Anterior cingulate cortex (tissue), 58 donors: ENCODE data around the gene SHISA8.
"Not testable (repeated sequence)": the region's sequence is repeated elsewhere in the genome, so short reads cannot be mapped to it uniquely, and the experiment has no call there.

Experiments
- DNase-seq, 58 donors: peaks; one replicate each; lab custom pipeline; 2025; lab: John Stamatoyannopoulos, UW

The SHISA8 gene

GRCh38 chr22:41902016-41902415, 12.9 kb downstream of the SHISA8 start:
- no peak for DNase-seq

GRCh38 chr22:41900652-41901312, 14.1 kb downstream of the SHISA8 start:
- no peak for DNase-seq

- DNase-seq: no peak
These were observed 14.8 kb downstream of the SHISA8 start for GRCh38 chr22:41899992-41900651.

GRCh38 chr22:41899110-41899509, 15.8 kb downstream of the SHISA8 start:
- DNase-seq: no peak

GRCh38 chr22:41898645-41899044, 16.2 kb downstream of the SHISA8 start:
- DNase-seq: no peak

- no peak for DNase-seq
These were observed 21.1 kb downstream of the SHISA8 start for GRCh38 chr22:41893591-41894375.

GRCh38 chr22:41892721-41893120, 22.2 kb downstream of the SHISA8 start:
- DNase-seq: no peak

GRCh38 chr22:41891407-41891806, 23.5 kb downstream of the SHISA8 start:
- DNase-seq: no peak

GRCh38 chr22:41888627-41889200, 26.2 kb downstream of the SHISA8 start:
- no peak for DNase-seq

GRCh38 chr22:41885516-41885915, 29.4 kb downstream of the SHISA8 start:
- no peak for DNase-seq

- no peak for DNase-seq
These were observed 29.8 kb downstream of the SHISA8 start for GRCh38 chr22:41885116-41885515.

GRCh38 chr22:41883400-41883799, 31.5 kb downstream of the SHISA8 start:
- no peak for DNase-seq

GRCh38 chr22:41880653-41881052, 34.2 kb downstream of the SHISA8 start:
- no peak for DNase-seq

- DNase-seq: no peak
These were observed 38.2 kb downstream of the SHISA8 start for GRCh38 chr22:41876675-41877074.

GRCh38 chr22:41876275-41876674, 38.6 kb downstream of the SHISA8 start:
- no peak for DNase-seq

GRCh38 chr22:41875531-41876270, 39.2 kb downstream of the SHISA8 start:
- peak in 1 of 58 donors; percentile 14 for DNase-seq

- DNase-seq: no peak
These were observed 40.8 kb downstream of the SHISA8 start for GRCh38 chr22:41874090-41874489.

GRCh38 chr22:41873391-41873790, 41.5 kb downstream of the SHISA8 start:
- DNase-seq: no peak

GRCh38 chr22:41870786-41871185, 44.1 kb downstream of the SHISA8 start:
- DNase-seq: no peak

- DNase-seq: not testable (repeated sequence)
These were observed 44.8 kb downstream of the SHISA8 start for GRCh38 chr22:41870081-41870480.
